AG09319 (cell line): ENCODE measurements around the gene RASAL2.
"Not testable (repeated sequence)": the region's sequence is repeated elsewhere in the genome, so short reads cannot be mapped to it uniquely, and the experiment has no call there.

ENCODE experiments used
- DNase-seq: peaks from one replicate; pipeline ENCODE4 v3.0.0-alpha.2; 2010; ENCODE audit warnings: low read depth; ENCODE audit errors: extremely low read depth
- TF ChIP-seq, protein P1 (sequence below): IDR thresholded peaks from 2 replicates; pipeline ENCODE4 v1.5.1; 2011; ENCODE audit warnings: low read depth, mild to moderate bottlenecking, inconsistent platforms, low read length, moderate library complexity

RASAL2 gene

DNA sequence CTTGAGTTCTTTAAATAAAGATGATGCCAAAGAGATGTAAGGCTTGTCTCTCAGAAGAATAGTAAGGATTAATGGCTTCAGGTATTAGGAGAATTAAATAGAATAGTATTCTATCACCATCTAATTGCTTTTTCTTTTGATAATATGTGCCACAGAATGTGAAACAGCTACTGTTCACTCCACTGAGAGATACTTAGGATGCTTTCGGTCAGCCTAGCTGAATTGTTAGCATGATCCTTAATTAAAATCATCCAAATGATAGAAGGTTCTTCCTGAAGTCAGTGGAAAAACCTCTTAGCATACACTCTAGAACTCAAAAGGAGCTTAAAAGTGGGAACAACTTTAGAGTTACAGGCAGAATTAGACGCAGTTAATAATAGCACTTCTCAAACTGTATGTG is 97.0 kb downstream of the RASAL2 start:
- TF ChIP-seq, protein P1, sequence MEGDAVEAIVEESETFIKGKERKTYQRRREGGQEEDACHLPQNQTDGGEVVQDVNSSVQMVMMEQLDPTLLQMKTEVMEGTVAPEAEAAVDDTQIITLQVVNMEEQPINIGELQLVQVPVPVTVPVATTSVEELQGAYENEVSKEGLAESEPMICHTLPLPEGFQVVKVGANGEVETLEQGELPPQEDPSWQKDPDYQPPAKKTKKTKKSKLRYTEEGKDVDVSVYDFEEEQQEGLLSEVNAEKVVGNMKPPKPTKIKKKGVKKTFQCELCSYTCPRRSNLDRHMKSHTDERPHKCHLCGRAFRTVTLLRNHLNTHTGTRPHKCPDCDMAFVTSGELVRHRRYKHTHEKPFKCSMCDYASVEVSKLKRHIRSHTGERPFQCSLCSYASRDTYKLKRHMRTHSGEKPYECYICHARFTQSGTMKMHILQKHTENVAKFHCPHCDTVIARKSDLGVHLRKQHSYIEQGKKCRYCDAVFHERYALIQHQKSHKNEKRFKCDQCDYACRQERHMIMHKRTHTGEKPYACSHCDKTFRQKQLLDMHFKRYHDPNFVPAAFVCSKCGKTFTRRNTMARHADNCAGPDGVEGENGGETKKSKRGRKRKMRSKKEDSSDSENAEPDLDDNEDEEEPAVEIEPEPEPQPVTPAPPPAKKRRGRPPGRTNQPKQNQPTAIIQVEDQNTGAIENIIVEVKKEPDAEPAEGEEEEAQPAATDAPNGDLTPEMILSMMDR: no peak
- no peak for DNase-seq

DNA sequence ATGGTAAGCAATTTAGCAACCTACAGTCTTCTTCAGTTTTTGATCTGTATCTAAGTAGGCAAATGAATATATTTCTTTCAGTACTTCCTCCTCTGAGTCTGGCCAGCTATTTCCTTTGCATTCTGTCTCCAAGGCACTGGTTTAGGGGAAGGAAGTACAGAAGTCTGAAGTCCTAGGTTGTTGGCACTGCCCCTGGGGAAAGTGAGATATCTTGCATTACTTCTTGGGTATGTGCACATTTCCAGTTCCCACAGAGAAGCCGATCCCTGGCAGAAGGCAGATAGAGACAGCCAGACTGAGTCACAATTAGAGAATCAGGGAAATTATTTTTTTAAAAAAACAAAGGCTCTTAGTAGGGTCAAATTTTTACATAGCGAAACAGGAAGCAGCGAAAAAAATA is 98.8 kb downstream of the RASAL2 start:
- TF ChIP-seq, protein P1: no peak
- no peak for DNase-seq

DNA sequence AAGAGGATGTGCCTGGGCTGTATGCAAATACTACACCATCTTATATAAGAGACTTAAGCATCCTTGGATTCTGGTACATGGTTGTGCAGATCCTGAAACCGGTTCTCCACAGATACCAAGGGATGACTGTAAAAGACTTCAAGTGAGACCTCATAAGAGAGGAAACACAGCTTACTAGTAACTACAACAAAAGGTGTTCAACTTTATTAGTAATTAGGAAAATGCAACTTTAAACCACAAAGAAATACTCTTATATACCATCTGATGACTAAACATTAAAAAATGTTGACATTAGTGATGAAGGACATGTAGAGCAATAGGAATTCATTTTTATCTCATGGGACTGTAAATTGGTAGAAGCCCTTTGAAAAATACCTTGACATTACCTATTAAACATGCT is 102.7 kb downstream of the RASAL2 start:
- no peak for DNase-seq
- TF ChIP-seq, protein P1: no peak

DNA sequence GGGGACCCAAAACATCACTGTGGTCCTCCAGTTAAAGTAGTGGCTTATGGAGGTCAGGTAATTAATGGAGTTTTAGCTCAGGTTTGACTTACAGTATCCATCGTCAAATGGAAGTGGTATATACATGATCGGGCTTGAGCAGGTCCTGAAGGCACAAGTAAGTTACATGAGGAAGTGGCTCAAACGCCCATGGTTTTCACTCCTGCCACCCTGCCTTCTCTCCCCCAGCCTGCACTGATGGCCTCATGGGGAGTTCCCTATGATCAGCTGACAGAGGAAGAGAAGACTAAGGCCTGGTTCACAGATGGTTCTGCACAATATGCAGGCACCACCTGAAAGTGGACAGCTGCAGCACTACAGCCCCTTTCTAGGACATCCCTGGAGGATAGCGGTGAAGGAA is 108.2 kb downstream of the RASAL2 start:
- DNase-seq: not testable (repeated sequence)

DNA sequence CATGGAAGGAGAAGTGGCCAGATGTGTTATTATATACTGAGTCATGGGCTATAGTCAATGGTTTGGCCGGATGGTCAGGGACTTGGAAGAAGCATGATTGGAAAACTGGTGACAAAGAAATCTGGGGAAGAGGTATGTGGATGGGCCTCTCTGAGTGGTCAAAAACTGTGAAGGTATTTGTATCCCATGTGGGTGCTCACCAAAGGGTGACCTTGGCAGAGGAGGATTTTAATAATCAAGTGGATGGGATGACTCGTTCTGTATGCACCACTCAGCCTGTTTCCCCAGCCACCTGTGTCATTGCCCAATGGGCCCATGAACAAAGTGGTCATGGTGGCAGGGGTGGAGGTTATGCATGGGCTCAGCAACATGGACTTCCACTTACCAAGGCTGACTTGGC is 108.6 kb downstream of the RASAL2 start:
- DNase-seq: not testable (repeated sequence)

DNA sequence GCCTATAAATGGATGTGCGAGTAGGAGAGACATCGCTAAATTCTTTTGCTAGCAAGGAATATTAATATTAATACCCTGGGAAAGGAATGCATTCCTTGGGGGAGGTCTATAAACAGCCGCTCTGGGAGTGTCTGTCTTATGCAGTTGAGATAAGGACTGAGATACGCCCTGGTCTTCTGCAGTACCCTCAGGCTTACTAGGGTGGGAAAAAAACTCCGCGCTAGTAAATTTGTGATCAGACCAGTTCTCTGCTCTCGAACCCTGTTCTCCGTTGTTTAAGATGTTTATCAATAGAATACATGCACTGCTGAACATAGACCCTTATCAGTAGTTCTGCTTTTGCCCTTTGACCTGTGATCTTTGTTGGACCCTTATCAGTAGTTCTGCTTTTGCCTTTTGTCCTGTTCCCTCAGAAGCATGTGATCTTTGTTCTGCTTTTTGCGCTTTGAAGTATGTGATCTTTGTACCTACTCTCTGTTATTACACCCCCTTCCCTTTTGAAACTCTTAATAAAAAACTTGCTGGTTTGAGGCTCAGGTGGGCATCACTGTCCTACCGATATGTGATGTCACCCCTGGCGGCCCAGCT is 114.5 kb downstream of the RASAL2 start:
- DNase-seq: not testable (repeated sequence)

DNA sequence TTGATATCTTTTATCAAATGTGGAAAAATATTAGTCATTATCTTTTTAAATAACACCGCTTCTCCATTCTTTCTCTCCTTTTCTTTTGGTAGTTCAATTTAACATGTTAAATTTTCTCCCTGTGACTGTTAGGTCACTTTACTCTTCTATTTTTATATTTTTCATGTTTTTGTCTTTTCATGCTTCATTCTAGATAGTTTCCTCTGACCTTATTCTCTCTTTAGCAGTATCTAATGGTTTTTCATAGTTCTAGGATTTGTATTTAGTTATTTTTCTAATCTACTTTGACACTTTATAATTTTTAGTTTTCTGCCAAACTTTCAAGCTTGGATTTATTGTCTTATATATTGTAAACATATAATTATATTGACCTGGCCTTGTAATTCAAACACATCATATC is 116.0 kb downstream of the RASAL2 start:
- TF ChIP-seq, protein P1: no peak
- DNase-seq: no peak

DNA sequence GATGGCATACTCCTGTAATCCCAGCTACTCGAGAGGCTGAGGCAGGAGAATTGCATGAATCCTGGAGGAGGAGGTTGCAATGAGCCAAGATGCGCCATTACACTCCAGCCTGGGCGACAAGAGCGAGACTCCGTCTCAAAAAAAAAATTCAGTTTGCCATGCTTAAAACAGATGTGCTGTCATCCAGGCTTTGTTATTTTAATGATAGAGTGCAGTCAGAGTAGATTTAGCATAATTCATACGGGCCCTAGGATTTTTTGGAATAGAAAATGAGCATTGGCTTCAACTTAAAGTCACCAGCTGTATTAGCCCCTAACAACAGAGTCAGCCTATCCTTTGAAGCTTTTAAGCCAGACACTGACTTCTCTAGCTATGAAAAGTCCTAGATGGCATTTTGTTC is 124.6 kb downstream of the RASAL2 start:
- no peak for DNase-seq
- TF ChIP-seq, protein P1: no peak

DNA sequence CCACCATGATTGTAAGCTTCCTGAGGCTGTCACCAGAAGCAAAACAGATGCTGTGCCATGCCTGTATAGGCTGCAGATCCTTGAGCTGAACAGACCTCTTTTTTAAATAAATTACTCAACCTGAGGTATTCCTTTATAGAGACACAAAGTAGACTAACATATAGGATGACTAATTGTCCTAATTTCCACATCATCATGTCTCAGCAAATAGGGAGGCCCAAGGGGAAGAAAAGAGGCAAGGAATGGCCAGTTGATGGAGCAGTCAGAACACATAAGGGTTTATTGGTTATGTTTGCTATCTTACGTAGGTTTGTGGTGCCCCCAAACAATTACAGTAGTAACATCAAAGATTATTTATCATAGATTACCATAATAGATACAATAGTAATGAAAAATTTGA is 126.2 kb downstream of the RASAL2 start:
- no peak for DNase-seq

More for the DNA sequence above, 126.2 kb downstream of the RASAL2 start:
- TF ChIP-seq, protein P1: no peak
